AML-193 (cell line): ENCODE data around the gene AHNAK2.

ENCODE experiments used
- DNase-seq, 2 experiments: peaks; one replicate each; lab custom pipeline; 2025; lab: John Stamatoyannopoulos, UW

Gene AHNAK2

GRCh38 chr14:105012171-105012985 lies 34.2 kb upstream of the AHNAK2 start:
- no peak for DNase-seq

- DNase-seq = no peak
Measured at GRCh38 chr14:105011312-105011990, 33.3 kb upstream of the AHNAK2 start.

GRCh38 chr14:105010891-105011291 lies 32.7 kb upstream of the AHNAK2 start:
- DNase-seq = no peak

- no peak for DNase-seq
Measured at GRCh38 chr14:105010106-105010505, 31.9 kb upstream of the AHNAK2 start.

- DNase-seq = no peak
Measured at GRCh38 chr14:105007593-105008264, 29.6 kb upstream of the AHNAK2 start.

GRCh38 chr14:105006831-105007592 lies 28.8 kb upstream of the AHNAK2 start:
- no peak for DNase-seq

- DNase-seq = no peak
Measured at GRCh38 chr14:105005929-105006830, 28.0 kb upstream of the AHNAK2 start.

GRCh38 chr14:105005329-105005928 lies 27.3 kb upstream of the AHNAK2 start:
- no peak for DNase-seq

- DNase-seq = no peak
Measured at GRCh38 chr14:104999361-104999760, 21.2 kb upstream of the AHNAK2 start.

GRCh38 chr14:104998801-104999200 lies 20.6 kb upstream of the AHNAK2 start:
- DNase-seq = no peak

GRCh38 chr14:104996483-104996882 lies 18.3 kb upstream of the AHNAK2 start:
- no peak for DNase-seq

- no peak for DNase-seq
Measured at GRCh38 chr14:104996032-104996431, 17.9 kb upstream of the AHNAK2 start.

- no peak for DNase-seq
Measured at GRCh38 chr14:104994978-104995377, 16.8 kb upstream of the AHNAK2 start.

GRCh38 chr14:104993808-104994591 lies 15.8 kb upstream of the AHNAK2 start:
- no peak for DNase-seq

GRCh38 chr14:104993306-104993705 lies 15.1 kb upstream of the AHNAK2 start:
- DNase-seq = no peak

GRCh38 chr14:104992501-104992900 lies 14.3 kb upstream of the AHNAK2 start:
- DNase-seq = no peak

GRCh38 chr14:104991896-104992230 lies 13.7 kb upstream of the AHNAK2 start:
- no peak for DNase-seq

- DNase-seq = no peak
Measured at GRCh38 chr14:104989951-104990303, 11.8 kb upstream of the AHNAK2 start.

GRCh38 chr14:104989236-104989950 lies 11.2 kb upstream of the AHNAK2 start:
- no peak for DNase-seq
